GM12801 (cell line): ENCODE measurements around the gene C10orf105.

Source experiments
- TF ChIP-seq, protein P1 (sequence below): IDR thresholded peaks from one replicate; pipeline ENCODE4 v1.5.1; 2011; ENCODE audit warnings: control low read depth; ENCODE audit not compliant: insufficient read length; ENCODE audit errors: extremely low read depth

The C10orf105 gene

DNA sequence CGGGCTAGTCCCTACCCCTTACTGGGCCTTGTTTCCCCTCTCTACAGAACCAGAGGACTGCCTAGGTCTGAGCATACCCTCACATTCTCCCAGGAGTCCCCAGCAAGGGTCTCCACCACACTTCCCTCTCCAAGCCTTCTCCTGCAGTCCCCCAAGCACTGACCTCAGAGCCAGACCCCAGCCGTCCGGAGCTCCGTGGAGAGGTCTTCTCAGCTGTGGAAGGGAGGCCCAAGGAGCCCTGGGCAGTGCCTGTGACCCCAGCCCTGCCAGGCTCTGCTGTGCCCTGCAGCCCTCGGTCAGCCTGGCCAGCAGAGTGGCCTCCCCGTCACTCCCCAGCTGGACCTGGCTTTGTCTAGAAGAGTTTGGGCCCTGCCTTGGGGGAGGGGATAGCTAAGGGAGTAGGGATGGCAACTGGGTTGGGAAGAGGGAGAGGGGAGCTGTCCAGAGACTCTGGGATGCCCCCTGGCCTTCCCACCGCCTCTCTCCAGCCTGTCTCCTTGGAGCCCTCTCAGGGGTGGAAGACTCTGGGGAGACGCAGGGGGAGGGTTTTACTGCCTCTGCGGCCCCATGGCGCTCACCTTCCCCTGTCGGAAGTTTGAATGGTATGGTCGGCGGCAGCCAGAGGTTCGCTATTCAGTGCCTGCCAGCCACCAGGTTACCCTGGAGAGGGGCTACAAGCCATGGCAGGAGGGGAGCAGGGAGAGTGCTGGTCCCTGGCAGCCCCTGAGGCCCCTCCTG, at the start of gene C10orf105:
C10orf105 (minus strand) TSS at position 315 of the 738 bp plus-strand sequence. CDS start 3,441 bp downstream, outside the sequence.
- TF ChIP-seq, protein P1, sequence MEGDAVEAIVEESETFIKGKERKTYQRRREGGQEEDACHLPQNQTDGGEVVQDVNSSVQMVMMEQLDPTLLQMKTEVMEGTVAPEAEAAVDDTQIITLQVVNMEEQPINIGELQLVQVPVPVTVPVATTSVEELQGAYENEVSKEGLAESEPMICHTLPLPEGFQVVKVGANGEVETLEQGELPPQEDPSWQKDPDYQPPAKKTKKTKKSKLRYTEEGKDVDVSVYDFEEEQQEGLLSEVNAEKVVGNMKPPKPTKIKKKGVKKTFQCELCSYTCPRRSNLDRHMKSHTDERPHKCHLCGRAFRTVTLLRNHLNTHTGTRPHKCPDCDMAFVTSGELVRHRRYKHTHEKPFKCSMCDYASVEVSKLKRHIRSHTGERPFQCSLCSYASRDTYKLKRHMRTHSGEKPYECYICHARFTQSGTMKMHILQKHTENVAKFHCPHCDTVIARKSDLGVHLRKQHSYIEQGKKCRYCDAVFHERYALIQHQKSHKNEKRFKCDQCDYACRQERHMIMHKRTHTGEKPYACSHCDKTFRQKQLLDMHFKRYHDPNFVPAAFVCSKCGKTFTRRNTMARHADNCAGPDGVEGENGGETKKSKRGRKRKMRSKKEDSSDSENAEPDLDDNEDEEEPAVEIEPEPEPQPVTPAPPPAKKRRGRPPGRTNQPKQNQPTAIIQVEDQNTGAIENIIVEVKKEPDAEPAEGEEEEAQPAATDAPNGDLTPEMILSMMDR = no peak

DNA sequence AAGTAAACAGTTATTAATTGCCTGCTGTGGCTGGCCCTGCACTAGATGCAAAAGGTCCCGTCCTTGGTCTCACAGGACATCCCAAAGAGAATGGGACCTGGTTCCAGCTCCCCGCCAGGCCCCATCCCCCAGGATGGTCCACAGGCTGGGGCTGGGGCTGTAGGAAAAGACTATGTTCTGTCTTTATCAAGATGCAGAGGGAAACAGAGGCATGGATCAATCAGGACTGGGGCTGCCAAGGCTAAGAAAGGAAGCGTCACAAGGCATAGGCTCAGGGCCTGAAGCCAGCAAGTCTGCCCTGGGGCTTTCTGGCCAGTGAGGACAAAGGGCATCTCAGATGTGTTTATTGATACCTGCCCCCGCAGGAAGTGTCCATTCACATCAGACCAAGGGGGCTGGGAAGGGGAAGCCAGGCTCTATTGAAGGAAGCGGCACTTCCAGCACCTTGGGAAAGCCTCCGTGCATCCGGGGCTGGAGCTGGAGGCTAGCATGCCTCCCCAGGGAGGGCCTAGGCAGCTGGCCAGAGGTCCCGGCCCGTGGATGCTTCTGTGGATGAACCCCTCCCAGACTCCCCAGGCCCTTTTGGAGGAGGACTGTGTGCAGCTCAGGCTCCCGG, 48.0 kb upstream of the C10orf105 start:
- TF ChIP-seq, protein P1 = no peak

GRCh38 chr10:71766717-71767419, 47.3 kb upstream of the C10orf105 start:
- TF ChIP-seq, protein P1 = no peak

GRCh38 chr10:71765906-71766716, 46.5 kb upstream of the C10orf105 start:
- TF ChIP-seq, protein P1 = no peak

DNA sequence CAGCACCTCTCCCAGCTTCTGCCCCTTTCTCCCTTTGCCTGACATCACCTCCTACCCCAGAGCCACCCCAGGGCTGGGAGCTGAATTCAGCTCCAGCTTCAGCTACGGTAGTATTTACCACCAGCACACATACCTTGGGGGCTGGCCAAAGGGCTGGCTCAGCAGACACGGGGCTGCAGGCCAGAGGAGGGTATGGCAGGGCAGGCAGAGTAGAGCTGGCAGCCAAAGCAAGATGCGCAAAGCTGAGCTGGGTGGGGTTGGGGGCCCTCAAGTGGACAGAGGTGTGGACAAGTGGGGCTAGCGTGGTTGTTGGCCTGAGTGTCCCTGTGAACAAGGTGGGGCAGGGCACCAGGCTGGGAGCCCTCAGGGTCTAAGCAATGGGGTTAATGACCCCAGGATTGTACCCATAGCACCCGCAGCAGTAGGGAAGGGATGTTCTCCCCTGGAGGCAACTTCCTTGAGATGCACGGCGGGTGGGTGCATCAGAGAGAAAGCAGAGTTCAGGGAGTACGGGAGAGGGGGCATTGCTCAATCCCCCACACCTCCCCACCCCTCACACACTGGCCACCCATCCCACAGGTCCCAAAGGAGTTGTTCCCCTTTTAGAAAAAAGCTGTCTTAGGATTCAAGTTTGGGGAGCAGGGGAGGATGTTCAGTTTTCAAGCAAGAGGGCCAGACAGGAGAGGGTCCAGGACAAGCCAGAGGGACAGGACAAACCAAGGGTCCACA, 45.8 kb upstream of the C10orf105 start:
- TF ChIP-seq, protein P1 = no peak

DNA sequence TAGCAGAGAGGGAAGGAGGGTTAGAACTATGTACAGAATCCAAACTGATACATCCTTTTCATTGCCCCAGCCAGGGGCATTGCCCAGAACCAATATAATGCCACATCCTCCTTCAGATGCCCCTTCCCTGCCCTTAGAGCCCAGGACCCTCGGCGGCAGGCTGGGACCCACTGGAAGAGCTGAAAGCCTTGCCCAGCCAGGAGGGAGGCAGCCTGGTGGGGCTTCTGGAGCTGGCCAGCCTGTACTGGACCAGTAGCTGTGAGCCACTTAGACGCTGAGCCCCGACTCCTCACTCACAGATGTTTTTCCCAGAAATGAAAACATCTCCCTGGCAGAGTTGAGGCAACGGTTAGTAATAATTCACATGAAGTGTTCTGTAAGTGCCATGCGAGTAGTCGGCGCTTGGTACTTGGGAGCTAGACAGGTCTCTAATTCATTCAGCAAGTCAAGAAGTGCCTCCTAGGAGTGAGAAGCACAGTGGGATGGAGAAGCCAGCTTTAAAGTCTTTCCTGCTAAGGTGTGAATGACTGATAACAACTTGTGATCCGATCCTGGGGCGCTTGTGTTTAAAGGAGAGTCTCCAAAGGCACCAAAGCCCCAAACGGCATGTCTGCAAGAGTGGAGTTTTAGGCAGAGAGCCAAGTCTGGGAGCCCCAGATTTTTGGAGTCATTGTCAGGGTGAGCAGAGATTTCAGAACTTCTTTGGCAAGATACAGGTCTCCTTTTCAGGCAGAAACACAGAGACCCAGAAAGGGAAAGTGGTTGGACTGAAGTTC, 44.0 kb upstream of the C10orf105 start:
- TF ChIP-seq, protein P1 = no peak
